ENCODE results near the gene LCMT1.

DNA sequence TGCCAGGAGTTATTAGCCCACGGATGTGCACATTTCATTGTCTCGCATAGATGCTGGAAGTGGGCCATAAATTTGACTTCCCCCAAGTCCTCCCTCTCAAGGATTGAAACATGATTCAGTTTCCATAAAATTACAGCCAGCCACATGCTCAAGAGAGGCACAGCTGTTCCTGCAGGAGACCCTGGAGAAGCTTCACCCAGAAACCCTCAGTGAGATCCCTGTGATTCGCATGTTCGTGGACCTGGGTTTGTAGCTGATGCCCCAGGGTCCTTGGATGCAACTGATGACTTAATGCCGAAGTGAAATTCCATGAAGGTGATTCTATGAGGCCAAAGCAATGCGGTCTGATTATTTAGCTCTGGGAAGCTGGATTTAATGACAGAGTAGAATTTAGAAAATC, 80.6 kb downstream of the LCMT1 start:
- TF ChIP-seq POLR2AphosphoS5 (IDR thresholded peaks at IDR 0.05) (no peak), POLR2A (IDR thresholded peaks at IDR 0.05; ENCODE audit: low read depth) (no peak)
- TF ChIP-seq, protein P1, sequence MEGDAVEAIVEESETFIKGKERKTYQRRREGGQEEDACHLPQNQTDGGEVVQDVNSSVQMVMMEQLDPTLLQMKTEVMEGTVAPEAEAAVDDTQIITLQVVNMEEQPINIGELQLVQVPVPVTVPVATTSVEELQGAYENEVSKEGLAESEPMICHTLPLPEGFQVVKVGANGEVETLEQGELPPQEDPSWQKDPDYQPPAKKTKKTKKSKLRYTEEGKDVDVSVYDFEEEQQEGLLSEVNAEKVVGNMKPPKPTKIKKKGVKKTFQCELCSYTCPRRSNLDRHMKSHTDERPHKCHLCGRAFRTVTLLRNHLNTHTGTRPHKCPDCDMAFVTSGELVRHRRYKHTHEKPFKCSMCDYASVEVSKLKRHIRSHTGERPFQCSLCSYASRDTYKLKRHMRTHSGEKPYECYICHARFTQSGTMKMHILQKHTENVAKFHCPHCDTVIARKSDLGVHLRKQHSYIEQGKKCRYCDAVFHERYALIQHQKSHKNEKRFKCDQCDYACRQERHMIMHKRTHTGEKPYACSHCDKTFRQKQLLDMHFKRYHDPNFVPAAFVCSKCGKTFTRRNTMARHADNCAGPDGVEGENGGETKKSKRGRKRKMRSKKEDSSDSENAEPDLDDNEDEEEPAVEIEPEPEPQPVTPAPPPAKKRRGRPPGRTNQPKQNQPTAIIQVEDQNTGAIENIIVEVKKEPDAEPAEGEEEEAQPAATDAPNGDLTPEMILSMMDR (IDR thresholded peaks at IDR 0.05): no peak

Measured in esophagus muscularis mucosa (tissue), 3 donors.